ENCODE measurements around the gene AGPAT3. TPM values are rescaled to one million over a fixed set of nuclear protein-coding genes. Genes with fewer than 3 reads are reported as not detected.
A peak's percentile ranks its signal among the peaks of the same experiment; 100 is the strongest.

AGPAT3 gene
- total and polyA plus RNA-seq, 7 experiments from 2014 or later = 11.4 to 121 (median 62.5) TPM

- ATAC-seq (no peak), DNase-seq (no peak)
- Mint-ChIP-seq H3K4me3 (no peak overlapping the region), H3K36me3 (peaks cover 3 to 24% (median 4%) of the 10 kb centered on the region in 5 donors), H3K27me3 (no peaks in the 10 kb centered on the region), H3K4me1 (peaks cover 11 to 21% (median 14%) of the 10 kb centered on the region in 7 donors), H3K9me3 (no peaks in the 10 kb centered on the region), H3K27ac (peak overlapping the region in 1 of 9 donors; percentile 77)
- no peak overlapping the region for H3K27ac ChIP-seq (ENCODE audit: low read depth, low read length)
- ChIA-PET POLR2A (no interaction called here), CTCF (no interaction called here)
- no peaks in the 10 kb centered on the region for H3K9me3 ChIP-seq (ENCODE audit: control insufficient read depth in 2 of 3, low read length in 3 of 3)
- H3K4me1 ChIP-seq (ENCODE audit: control insufficient read depth in 2 of 2, insufficient read depth in 2 of 2, low read length in 2 of 2) = peaks cover 0 to 4% of the 10 kb centered on the region in 2 donors
- intact Hi-C loops (cut with micrococcal nuclease) = no loop called here
- no peaks in the 10 kb centered on the region for H3K27me3 ChIP-seq (ENCODE audit: control insufficient read depth in 2 of 2, insufficient read depth in 2 of 2, low read length in 2 of 2)
- H3K36me3 ChIP-seq (ENCODE audit: control insufficient read depth in 2 of 3, insufficient read depth in 3 of 3, low read length in 3 of 3) = peaks cover 0 to 68% (median 4%) of the 10 kb centered on the region in 3 experiments
- H3K4me3 ChIP-seq (ENCODE audit: low read length) = no peak overlapping the region
These were observed 106.4 kb downstream of the AGPAT3 start for GRCh38 chr21:43971201-43971991.

DNA sequence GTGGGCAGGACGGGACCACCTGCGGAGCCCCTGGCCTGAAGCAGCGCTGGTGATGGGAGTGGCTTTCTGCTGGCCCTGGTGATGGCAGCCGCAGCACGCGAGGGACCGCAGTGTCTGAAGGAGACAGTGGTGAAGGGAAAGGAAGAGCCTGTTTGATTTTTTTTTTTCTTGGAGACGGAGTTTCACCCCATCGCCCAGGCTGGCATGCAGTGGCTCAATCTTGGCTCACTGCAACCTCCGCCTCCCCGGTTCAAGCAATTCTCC, 106.9 kb downstream of the AGPAT3 start:
- Mint-ChIP-seq H3K9me3 (no peaks in the 10 kb centered on the region), H3K27me3 (no peaks in the 10 kb centered on the region), H3K4me1 (peaks cover 11 to 21% (median 14%) of the 10 kb centered on the region in 7 donors), H3K4me3 (no peak overlapping the region), H3K27ac (peak overlapping the region in 1 of 9 donors; percentile 77), H3K36me3 (peaks cover 3 to 24% (median 4%) of the 10 kb centered on the region in 5 donors)
- ChIA-PET CTCF (no interaction called here), POLR2A (no interaction called here)
- H3K27ac ChIP-seq (ENCODE audit: low read depth, low read length) = no peak overlapping the region
- peaks cover 0 to 4% of the 10 kb centered on the region in 2 donors for H3K4me1 ChIP-seq (ENCODE audit: control insufficient read depth in 2 of 2, insufficient read depth in 2 of 2, low read length in 2 of 2)
- DNase-seq = no peak
- ATAC-seq = no peak
- H3K36me3 ChIP-seq (ENCODE audit: control insufficient read depth in 2 of 3, insufficient read depth in 3 of 3, low read length in 3 of 3) = peaks cover 0 to 63% (median 4%) of the 10 kb centered on the region in 3 experiments
- intact Hi-C loops (cut with micrococcal nuclease) = no loop called here
- no peaks in the 10 kb centered on the region for H3K9me3 ChIP-seq (ENCODE audit: control insufficient read depth in 2 of 3, low read length in 3 of 3)
- H3K27me3 ChIP-seq (ENCODE audit: control insufficient read depth in 2 of 2, insufficient read depth in 2 of 2, low read length in 2 of 2) = no peaks in the 10 kb centered on the region
- no peak overlapping the region for H3K4me3 ChIP-seq (ENCODE audit: low read length)

- no peak for ATAC-seq
- H3K4me3 Mint-ChIP-seq = no peak overlapping the region
- H3K9me3 ChIP-seq (ENCODE audit: control insufficient read depth in 2 of 3, low read length in 3 of 3) = no peaks in the 10 kb centered on the region
- peak overlapping the region in 2 of 9 donors; percentile 62 to 76 for H3K27ac Mint-ChIP-seq
- intact Hi-C loops (cut with micrococcal nuclease) = no loop called here
- H3K36me3 Mint-ChIP-seq = peaks cover 0 to 19% (median 0%) of the 10 kb centered on the region in 5 donors
- CTCF ChIA-PET = interaction anchor here (0.7 kb wide), 1 partner anchor 26 kb away, joined by 3 read pairs; no protein-coding TSS in a partner anchor
- H3K9me3 Mint-ChIP-seq = no peaks in the 10 kb centered on the region
- peaks cover 0 to 55% (median 4%) of the 10 kb centered on the region in 3 experiments for H3K36me3 ChIP-seq (ENCODE audit: control insufficient read depth in 2 of 3, insufficient read depth in 3 of 3, low read length in 3 of 3)
- no peaks in the 10 kb centered on the region for H3K27me3 ChIP-seq (ENCODE audit: control insufficient read depth in 2 of 2, insufficient read depth in 2 of 2, low read length in 2 of 2)
- POLR2A ChIA-PET = interaction anchor here (1.0 kb wide), 1 partner anchor 16 kb away, joined by 3 read pairs; no protein-coding TSS in a partner anchor
- no peak overlapping the region for H3K27ac ChIP-seq (ENCODE audit: low read depth, low read length)
- peaks cover 0 to 4% of the 10 kb centered on the region in 2 donors for H3K4me1 ChIP-seq (ENCODE audit: control insufficient read depth in 2 of 2, insufficient read depth in 2 of 2, low read length in 2 of 2)
- H3K4me1 Mint-ChIP-seq = peaks cover 11 to 17% (median 14%) of the 10 kb centered on the region in 7 donors
- no peaks in the 10 kb centered on the region for H3K27me3 Mint-ChIP-seq
- no peak overlapping the region for H3K4me3 ChIP-seq (ENCODE audit: low read length)
- no peak for DNase-seq
These were observed 108.0 kb downstream of the AGPAT3 start for GRCh38 chr21:43972850-43973633.

DNA sequence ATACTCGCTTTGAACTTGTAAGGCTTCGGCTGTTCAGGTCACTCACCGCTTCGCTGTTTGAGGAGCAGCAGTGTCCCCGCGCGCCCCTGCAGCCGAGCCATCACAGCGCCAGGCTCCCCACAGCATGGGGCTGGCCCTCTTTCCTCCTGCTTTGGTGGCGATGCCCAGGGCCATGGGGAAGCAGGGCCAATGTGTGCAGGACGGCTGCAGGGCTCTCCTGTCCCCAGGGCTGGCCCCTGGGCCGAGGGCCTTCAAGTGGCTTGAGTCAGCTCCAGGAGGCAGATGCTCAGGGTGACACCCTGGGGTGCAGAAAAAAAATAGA, 108.6 kb downstream of the AGPAT3 start:
- Histone ChIP-seq H3K9me3 (ENCODE audit: control insufficient read depth in 2 of 3, low read length in 3 of 3) (no peaks in the 10 kb centered on the region), H3K27ac (ENCODE audit: low read depth, low read length) (no peak overlapping the region), H3K27me3 (ENCODE audit: control insufficient read depth in 2 of 2, insufficient read depth in 2 of 2, low read length in 2 of 2) (no peaks in the 10 kb centered on the region), H3K4me3 (ENCODE audit: low read length) (no peak overlapping the region), H3K36me3 (ENCODE audit: control insufficient read depth in 2 of 3, insufficient read depth in 3 of 3, low read length in 3 of 3) (peaks cover 0 to 55% (median 4%) of the 10 kb centered on the region in 3 experiments), H3K4me1 (ENCODE audit: control insufficient read depth in 2 of 2, insufficient read depth in 2 of 2, low read length in 2 of 2) (peaks cover 0 to 4% of the 10 kb centered on the region in 2 donors)
- ATAC-seq (no peak), DNase-seq (no peak)
- H3K4me3 Mint-ChIP-seq = no peak overlapping the region
- intact Hi-C loops (cut with micrococcal nuclease) = no loop called here
- ChIA-PET POLR2A (no interaction called here), CTCF (no interaction called here)
- H3K27ac Mint-ChIP-seq = no peak overlapping the region
- peaks cover 0 to 19% (median 0%) of the 10 kb centered on the region in 5 donors for H3K36me3 Mint-ChIP-seq
- H3K4me1 Mint-ChIP-seq = peaks cover 11 to 17% (median 14%) of the 10 kb centered on the region in 7 donors
- no peaks in the 10 kb centered on the region for H3K27me3 Mint-ChIP-seq
- no peaks in the 10 kb centered on the region for H3K9me3 Mint-ChIP-seq

GRCh38 chr21:43974791-43975468, 109.9 kb downstream of the AGPAT3 start:
- H3K27me3 Mint-ChIP-seq = no peaks in the 10 kb centered on the region
- CTCF ChIA-PET = interaction anchor here (0.6 to 1.4 kb wide), 8 partner anchors 10 to 283 kb away, joined by 3 to 7 read pairs (median 4); partner anchors contain the start of gene RRP1
- Histone ChIP-seq H3K27ac (ENCODE audit: low read depth, low read length) (no peak overlapping the region), H3K9me3 (ENCODE audit: control insufficient read depth in 2 of 3, low read length in 3 of 3) (no peaks in the 10 kb centered on the region), H3K36me3 (ENCODE audit: control insufficient read depth in 2 of 3, insufficient read depth in 3 of 3, low read length in 3 of 3) (peaks cover 0 to 45% (median 4%) of the 10 kb centered on the region in 3 experiments), H3K4me1 (ENCODE audit: control insufficient read depth in 2 of 2, insufficient read depth in 2 of 2, low read length in 2 of 2) (peaks cover 0 to 4% of the 10 kb centered on the region in 2 donors), H3K27me3 (ENCODE audit: control insufficient read depth in 2 of 2, insufficient read depth in 2 of 2, low read length in 2 of 2) (no peaks in the 10 kb centered on the region), H3K4me3 (ENCODE audit: low read length) (no peak overlapping the region)
- peak; percentile 4 for ATAC-seq
- intact Hi-C loops (cut with micrococcal nuclease) = loop anchor here (1.0 kb wide), 3 partner anchors 36 to 186 kb away; partner anchors contain the start of gene RRP1 (in 1 of the 2)
- no peaks in the 10 kb centered on the region for H3K9me3 Mint-ChIP-seq
- peaks cover 0 to 22% (median 0%) of the 10 kb centered on the region in 5 donors for H3K36me3 Mint-ChIP-seq
- POLR2A ChIA-PET = interaction anchor here (0.7 kb wide), 1 partner anchor 165 kb away, joined by 3 read pairs; no protein-coding TSS in a partner anchor
- H3K4me1 Mint-ChIP-seq = peaks cover 11 to 17% (median 15%) of the 10 kb centered on the region in 7 donors
- peak overlapping the region in 1 of 10 donors; percentile 64 for H3K4me3 Mint-ChIP-seq
- no peak for DNase-seq
- H3K27ac Mint-ChIP-seq = peak overlapping the region; percentile 0 to 94 (median 52)

GRCh38 chr21:43975469-43976098, 110.6 kb downstream of the AGPAT3 start:
- Histone ChIP-seq H3K4me1 (ENCODE audit: control insufficient read depth in 2 of 2, insufficient read depth in 2 of 2, low read length in 2 of 2) (peaks cover 0 to 4% of the 10 kb centered on the region in 2 donors), H3K4me3 (ENCODE audit: low read length) (no peak overlapping the region), H3K9me3 (ENCODE audit: control insufficient read depth in 2 of 3, low read length in 3 of 3) (no peaks in the 10 kb centered on the region), H3K36me3 (ENCODE audit: control insufficient read depth in 2 of 3, insufficient read depth in 3 of 3, low read length in 3 of 3) (peaks cover 0 to 42% (median 4%) of the 10 kb centered on the region in 3 experiments), H3K27ac (ENCODE audit: low read depth, low read length) (no peak overlapping the region), H3K27me3 (ENCODE audit: control insufficient read depth in 2 of 2, insufficient read depth in 2 of 2, low read length in 2 of 2) (no peaks in the 10 kb centered on the region)
- Mint-ChIP-seq H3K4me1 (peaks cover 11 to 17% (median 15%) of the 10 kb centered on the region in 7 donors), H3K36me3 (peaks cover 0 to 17% (median 0%) of the 10 kb centered on the region in 5 donors), H3K9me3 (no peaks in the 10 kb centered on the region), H3K27ac (peak overlapping the region in 6 of 9 donors; percentile 0 to 94 (median 58)), H3K4me3 (no peak overlapping the region), H3K27me3 (no peaks in the 10 kb centered on the region)
- peak; percentile 70 to 87 (median 81) for DNase-seq
- intact Hi-C loops (cut with micrococcal nuclease) = loop anchor here (1.0 kb wide), 3 partner anchors 36 to 186 kb away; partner anchors contain the start of gene RRP1 (in 1 of the 2)
- peak; percentile 95 for ATAC-seq
- ChIA-PET CTCF (interaction anchor here (0.6 to 1.4 kb wide), 10 partner anchors 9 to 322 kb away, joined by 3 to 7 read pairs (median 4); partner anchors contain the start of gene RRP1), POLR2A (interaction anchor here (0.7 kb wide), 1 partner anchor 165 kb away, joined by 3 read pairs; no protein-coding TSS in a partner anchor)
